ENCODE data around the gene LIPG.

DNA sequence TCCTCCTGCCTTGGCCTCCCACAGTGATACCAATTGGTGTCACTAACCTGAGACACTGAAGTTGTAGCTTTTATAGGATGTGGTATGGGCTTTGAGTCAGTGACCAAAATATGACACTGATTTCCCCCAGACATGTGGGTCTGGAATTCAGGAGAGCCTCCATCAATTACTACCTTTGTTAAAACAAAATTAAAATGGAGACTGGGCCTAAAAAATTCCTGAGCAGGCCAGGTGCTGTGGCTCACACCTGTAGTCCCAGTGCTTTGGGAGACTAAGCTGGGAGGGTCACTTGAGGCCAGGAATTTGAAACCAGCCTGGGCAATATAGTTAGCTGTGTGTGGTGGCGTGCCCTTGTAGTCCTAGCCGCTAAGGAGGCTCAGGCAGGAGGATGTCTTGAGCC is 36.9 kb upstream of the LIPG start:
- TF ChIP-seq POLR2A (IDR thresholded peaks at IDR 0.05; ENCODE audit: low read length) (no peak), PBX3 (IDR thresholded peaks at IDR 0.05) (no peak), HDAC2 (IDR thresholded peaks at IDR 0.05) (no peak), REST (IDR thresholded peaks at IDR 0.05) (no peak), ZC3H11A (IDR thresholded peaks at IDR 0.05) (no peak), RAD21 (conservative IDR thresholded peaks at IDR 0.05 in 1 of 2, IDR thresholded peaks at IDR 0.05 in 1 of 2) (no peak)
- TF ChIP-seq, protein P1, sequence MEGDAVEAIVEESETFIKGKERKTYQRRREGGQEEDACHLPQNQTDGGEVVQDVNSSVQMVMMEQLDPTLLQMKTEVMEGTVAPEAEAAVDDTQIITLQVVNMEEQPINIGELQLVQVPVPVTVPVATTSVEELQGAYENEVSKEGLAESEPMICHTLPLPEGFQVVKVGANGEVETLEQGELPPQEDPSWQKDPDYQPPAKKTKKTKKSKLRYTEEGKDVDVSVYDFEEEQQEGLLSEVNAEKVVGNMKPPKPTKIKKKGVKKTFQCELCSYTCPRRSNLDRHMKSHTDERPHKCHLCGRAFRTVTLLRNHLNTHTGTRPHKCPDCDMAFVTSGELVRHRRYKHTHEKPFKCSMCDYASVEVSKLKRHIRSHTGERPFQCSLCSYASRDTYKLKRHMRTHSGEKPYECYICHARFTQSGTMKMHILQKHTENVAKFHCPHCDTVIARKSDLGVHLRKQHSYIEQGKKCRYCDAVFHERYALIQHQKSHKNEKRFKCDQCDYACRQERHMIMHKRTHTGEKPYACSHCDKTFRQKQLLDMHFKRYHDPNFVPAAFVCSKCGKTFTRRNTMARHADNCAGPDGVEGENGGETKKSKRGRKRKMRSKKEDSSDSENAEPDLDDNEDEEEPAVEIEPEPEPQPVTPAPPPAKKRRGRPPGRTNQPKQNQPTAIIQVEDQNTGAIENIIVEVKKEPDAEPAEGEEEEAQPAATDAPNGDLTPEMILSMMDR (IDR thresholded peaks at IDR 0.05), result no peak
- TF ChIP-seq, protein P2, sequence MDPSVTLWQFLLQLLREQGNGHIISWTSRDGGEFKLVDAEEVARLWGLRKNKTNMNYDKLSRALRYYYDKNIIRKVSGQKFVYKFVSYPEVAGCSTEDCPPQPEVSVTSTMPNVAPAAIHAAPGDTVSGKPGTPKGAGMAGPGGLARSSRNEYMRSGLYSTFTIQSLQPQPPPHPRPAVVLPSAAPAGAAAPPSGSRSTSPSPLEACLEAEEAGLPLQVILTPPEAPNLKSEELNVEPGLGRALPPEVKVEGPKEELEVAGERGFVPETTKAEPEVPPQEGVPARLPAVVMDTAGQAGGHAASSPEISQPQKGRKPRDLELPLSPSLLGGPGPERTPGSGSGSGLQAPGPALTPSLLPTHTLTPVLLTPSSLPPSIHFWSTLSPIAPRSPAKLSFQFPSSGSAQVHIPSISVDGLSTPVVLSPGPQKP (IDR thresholded peaks at IDR 0.05; ENCODE audit: low read depth, low read length), result no peak

Data from A549 (cell line).